LNCaP clone FGC (cell line): Measurements from ENCODE around the gene MYH9.
"Not testable (repeated sequence)": the region's sequence is repeated elsewhere in the genome, so short reads cannot be mapped to it uniquely, and the experiment has no call there.

ENCODE experiments used
- DNase-seq: peaks from one replicate; pipeline ENCODE4 v3.0.0-alpha.2; 2011; ENCODE audit warnings: low read depth
- H3K4me3 ChIP-seq: 2 replicates; pipeline ENCODE4 v1.5.1; 2011; ENCODE audit warnings: mild to moderate bottlenecking, low read depth, low read length, control low read depth
- TF ChIP-seq, protein P1 (sequence below): IDR thresholded peaks from 2 replicates; pipeline ENCODE4 v1.5.1; 2012; ENCODE audit warnings: mild to moderate bottlenecking; ENCODE audit not compliant: control insufficient read depth, insufficient read depth; ENCODE audit errors: extremely low read depth

MYH9 gene

DNA sequence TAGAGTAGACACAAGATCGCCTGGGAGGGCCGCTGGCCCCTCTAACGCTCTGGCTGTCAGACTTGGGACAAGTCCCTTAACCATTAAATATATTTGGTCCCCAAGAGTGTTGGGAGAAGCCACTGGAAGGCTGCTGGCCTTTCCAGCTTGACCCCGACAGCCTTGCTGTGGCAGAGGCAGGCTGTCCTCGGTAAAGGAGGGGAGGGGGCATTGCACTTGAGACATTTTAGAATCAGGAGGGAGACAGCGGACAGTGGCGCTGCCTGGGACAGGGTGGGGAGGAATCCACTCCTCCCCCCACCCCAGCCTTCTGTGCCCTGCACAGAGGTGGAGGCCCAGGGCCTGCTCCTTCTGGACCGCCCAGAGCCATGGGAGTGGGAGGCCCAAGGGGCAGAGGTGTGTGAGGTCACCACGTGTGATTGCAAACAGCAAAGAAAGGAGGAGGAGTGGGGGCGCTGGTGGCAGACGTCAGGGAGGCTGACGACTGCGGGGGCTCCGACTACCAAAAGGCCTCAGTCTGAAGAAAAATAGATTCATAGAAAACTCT, 105.9 kb downstream of the MYH9 start:
- H3K4me3 ChIP-seq = no peak overlapping the region
- DNase-seq = no peak
- TF ChIP-seq, protein P1, sequence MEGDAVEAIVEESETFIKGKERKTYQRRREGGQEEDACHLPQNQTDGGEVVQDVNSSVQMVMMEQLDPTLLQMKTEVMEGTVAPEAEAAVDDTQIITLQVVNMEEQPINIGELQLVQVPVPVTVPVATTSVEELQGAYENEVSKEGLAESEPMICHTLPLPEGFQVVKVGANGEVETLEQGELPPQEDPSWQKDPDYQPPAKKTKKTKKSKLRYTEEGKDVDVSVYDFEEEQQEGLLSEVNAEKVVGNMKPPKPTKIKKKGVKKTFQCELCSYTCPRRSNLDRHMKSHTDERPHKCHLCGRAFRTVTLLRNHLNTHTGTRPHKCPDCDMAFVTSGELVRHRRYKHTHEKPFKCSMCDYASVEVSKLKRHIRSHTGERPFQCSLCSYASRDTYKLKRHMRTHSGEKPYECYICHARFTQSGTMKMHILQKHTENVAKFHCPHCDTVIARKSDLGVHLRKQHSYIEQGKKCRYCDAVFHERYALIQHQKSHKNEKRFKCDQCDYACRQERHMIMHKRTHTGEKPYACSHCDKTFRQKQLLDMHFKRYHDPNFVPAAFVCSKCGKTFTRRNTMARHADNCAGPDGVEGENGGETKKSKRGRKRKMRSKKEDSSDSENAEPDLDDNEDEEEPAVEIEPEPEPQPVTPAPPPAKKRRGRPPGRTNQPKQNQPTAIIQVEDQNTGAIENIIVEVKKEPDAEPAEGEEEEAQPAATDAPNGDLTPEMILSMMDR = no peak

DNA sequence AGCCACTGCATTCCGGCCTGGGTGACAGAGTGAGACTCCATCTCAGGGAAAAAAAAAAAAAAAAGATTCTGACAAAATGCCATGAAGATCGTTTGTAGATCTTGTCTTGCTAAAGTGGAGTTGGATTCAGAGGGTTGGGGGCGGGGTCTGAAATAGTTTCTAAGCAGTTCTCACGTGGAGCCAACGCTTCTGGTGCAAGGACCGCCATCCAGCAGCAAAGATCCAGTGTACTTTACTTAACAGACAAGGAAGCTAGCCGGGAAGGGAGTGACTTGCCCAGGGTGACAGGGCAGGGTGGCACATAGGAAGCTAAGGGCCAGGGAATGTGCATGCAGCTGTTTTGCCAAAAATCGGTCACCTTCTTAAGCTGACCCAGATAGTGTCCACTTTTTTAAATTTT, 107.4 kb downstream of the MYH9 start:
- H3K4me3 ChIP-seq = no peak overlapping the region
- no peak for DNase-seq
- TF ChIP-seq, protein P1 = no peak

DNA sequence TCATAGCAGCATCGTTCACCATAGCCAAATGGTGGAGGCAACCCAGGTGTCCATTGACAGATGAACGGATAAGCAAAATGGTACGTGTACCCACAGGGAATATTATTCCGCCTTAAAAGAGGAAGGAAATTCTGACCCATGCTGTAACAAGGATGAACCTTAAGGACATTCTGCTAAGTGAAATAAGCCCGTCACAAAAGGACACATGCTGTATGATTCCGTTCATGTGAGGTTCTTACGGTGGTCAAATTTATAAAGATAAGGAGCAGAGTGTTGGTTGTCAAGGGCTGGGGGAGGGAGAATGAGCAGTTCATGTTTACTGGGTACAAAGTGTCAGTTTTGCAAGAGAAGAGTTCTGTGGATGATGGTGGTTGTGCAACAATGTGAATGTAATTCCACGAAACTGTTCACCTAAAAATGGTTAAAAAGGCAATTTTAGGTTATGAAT, 108.5 kb downstream of the MYH9 start:
- H3K4me3 ChIP-seq = no peak overlapping the region
- TF ChIP-seq, protein P1 = no peak
- DNase-seq = no peak

DNA sequence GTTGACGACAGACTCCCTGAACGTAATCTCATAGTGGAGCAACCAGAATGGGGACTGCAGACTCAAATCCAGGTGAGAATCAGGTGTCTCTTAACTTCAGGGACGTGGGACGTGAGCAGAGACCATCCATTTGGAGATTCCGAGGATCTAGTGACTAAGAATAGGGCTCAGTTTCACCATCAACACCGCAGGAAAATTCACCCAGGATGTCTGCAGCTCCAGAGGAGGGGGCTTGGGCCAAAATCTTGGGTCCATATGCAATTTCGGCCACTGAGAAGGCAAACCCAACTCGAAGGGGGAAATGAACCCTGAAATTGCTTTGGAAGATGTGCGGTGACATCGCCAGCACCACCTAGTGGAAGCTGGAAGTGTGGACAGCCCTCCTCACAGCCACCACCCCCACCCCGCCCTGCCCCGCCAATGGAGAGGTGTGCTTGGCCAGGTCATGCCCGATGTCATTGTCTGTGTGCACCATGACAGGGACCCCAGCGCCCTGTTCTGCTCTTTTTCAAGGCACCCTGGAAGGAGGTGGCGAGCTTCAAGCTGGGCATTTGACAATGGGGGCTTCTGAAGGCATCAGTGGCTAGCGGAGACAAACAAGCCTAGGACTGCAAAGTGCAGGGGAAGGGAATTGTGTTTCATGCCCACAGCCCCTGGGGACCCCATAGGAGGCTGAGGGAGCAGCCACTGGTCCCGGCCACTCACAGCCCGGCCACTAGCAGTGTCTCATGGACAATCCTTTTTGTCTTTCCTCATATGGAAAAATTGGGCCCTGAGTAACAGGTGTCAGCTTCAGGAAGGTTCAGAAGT, 110.1 kb downstream of the MYH9 start:
- DNase-seq = no peak
- no peak overlapping the region for H3K4me3 ChIP-seq

DNA sequence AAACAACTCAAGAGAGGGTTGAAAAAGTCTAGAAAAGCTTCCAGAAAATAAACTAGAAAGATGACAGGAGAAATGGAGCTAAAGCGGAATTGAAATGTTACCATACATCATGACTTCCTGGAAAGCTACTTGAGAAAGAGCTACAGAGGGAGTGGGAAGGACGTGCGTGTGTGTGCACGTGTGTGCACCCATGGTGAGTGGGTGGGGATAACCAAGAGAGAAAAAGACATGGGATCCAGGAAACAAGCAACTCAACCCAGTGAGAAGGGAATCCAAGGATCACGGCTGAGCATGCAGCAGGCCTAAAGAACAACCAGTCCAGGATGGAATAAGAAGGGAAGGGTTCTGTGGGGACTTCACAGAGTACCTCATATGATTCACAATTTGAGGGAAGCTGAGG, 113.2 kb downstream of the MYH9 start:
- TF ChIP-seq, protein P1 = no peak
- no peak for DNase-seq
- H3K4me3 ChIP-seq = no peak overlapping the region

More for the DNA sequence above, 110.1 kb downstream of the MYH9 start:
- TF ChIP-seq, protein P1 = peak; percentile 79

DNA sequence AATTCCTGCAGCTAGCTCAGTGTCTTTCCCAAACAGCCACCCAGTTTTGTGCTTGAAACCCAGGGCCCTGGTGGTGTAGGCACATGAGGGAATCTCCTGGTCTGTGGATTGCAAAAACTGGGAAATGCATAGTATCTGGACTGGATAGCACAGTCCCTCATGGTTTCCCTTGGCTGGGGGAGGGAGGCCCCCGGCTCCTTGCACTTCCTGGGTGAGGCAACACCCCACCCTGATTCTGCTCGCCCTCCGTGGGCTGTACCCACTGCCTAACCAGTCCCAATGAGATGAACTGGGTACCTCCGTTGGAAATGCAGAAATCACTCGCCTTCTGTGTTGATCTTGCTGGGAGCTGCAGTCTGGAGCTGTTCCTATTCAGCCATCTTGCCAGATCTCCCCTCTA, 115.8 kb downstream of the MYH9 start:
- H3K4me3 ChIP-seq, DNase-seq: not testable (repeated sequence)

DNA sequence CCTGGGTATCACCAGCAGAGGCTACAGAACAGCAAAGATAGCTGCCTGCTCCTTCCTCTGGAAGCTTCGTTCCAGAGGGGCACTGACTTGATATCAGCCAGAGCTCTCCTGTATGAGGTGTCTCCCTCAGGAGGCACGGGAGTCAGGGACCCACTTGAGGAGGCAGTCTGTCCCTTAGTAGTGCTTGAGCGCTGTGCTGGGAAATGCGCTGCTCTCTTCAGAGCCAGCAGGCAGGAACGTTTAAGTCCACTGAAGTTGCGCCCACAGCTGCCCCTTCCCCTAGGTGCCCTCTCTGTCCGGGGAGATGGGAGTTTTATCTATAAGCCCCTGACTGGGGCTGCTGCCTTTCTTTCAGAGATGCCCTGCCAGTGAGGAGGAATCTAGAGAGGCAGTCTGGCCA, 116.5 kb downstream of the MYH9 start:
- not testable (repeated sequence) for DNase-seq, H3K4me3 ChIP-seq
